HUDEP-2 (cell line): ENCODE results near the gene MOB3A.
"Not testable (repeated sequence)": the region's sequence is repeated elsewhere in the genome, so short reads cannot be mapped to it uniquely, and the experiment has no call there.

ENCODE experiments used
- DNase-seq, 76 experiments: peaks; one replicate each; lab custom pipeline; 2025; ENCODE audit not compliant: unreplicated experiment in 76 of 76; lab: John Stamatoyannopoulos, UW

MOB3A gene

DNA sequence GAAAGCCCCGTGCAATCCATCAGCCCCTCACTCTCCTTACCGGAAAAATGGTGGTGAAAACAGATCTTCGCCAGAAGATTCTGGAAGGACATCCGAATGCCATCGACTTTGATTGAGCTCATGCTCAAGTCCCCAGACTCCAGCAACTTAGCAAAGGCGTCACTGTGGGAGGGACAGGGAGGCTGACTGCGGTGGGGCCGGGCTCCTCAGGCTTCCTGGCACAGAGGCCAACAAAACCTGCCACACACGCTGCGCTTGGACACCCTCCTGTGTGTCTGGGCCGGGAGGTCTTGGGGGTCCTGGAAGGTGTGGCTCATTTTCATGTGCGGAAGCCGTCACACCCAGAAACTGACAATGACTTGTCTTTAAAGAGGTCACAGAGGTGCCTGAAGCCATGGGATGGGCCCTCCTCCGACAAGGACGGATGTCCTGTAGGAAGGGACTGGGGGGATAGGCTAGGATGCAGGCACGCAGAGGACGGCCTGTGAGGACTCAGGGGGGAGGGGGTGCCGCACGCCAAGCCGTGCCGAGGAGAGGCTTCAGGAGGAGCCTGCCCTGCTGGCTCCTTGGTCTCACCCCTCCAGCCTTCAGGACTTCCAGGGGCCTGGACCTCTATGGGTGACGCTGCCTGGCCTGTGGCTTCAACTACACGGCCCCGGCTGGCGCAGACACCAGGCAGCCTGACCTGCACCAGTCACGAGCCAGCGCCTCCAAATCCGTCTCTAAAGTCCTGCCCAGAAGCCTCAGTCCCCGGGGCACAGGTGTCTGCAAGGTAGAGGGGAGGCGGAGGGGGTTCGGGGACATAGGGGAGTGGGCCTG lies 13.1 kb upstream of the MOB3A start:
- DNase-seq = no peak

- DNase-seq = no peak
Measured at GRCh38 chr19:2108251-2109016, 12.3 kb upstream of the MOB3A start.

DNA sequence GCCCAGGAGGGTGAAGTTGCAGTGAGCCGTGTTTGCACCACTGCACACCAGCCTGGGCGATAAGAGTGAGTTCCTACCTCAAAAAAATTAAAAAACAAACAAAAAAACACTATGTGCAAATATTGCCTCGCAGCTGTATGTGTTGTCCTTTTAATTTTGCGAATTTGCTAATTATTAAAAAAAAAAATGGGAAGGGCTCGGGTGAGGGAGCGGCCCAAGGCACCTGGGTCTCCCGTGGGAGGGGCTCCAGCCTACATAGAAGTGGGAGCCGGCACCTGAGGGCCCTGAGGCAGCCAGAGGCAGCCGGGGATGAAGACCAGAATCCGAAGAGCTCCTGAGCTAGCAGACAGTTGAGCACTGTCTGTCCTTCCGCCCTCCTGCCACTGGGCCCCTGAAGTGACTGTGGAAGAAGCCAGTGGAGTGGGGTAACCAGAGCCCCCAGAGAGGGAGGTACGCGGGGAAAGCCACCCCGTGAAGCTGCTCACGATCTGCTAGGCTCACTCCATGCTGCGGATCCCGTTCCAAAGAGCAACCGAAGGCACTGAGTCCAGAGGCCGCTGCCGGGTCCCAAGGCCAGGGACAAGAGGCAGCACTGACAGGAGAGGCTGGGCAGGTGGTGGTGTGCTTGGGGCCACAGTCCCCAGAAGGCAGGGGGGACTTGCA lies 7.0 kb upstream of the MOB3A start:
- no peak for DNase-seq

DNA sequence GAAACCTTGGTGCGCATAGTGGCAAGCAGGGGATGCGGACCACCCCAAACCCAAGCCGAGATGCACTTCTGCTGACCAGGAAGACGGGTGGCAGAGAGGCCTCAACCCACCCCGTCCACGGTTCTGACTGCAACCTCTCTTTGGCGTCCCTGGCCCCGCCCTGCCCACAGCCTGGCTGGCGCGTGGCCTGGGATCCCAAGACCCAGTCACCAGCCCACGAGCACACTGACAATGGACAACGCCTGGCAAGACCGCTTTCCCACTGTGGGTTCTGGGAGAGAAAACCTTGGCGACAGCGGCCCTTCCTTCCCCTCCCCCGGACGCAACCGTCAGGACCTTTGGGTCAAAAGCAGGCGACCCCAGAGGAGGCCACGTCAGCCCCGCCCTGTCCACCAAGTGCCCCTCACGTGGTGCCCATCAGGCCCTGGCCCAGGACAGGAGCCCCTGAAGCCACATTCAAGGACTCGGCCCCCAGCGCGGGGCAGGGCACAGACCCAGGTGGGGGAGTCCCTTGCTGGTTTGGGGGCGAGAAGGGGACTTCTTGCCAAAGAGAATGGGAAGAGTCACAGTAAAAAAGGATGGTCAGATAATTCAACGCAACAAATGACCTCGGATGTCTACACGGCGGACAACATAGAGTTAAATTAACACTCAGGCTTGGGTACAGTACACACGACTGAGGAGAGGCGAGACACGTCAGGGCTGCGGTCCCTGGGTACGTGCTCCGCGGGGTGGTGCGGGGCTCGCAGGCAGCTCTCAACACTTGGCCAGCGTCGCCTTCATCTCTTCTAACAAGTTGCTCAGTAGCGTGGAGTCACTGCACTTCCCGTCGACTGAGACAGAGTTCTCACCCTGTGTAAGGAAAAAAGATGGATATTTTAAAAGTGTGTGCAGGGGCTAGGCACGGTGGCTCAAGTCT lies 5.5 kb upstream of the MOB3A start:
- no peak for DNase-seq

DNA sequence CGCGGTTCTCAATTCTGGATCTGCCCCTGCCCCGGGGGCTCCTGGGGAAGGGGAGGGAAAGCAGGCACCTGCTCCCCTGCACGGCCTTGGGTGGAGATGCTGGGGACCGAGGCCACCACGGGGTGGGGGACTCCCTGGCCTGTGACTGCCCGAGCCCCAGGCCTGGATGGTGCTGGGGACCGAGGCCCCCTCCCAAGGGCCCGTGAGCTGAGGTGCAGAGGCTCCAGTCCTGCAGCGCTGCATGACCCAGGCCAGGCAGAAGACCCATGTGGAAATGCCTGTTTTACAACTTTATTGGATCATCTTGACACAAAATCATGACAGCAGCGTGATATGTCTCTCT lies 4.6 kb upstream of the MOB3A start:
- no peak for DNase-seq

GRCh38 chr19:2099937-2100718 lies 4.0 kb upstream of the MOB3A start:
- no peak for DNase-seq

- no peak for DNase-seq
Measured at GRCh38 chr19:2099054-2099501, 3.0 kb upstream of the MOB3A start.

- DNase-seq = no peak
Measured at GRCh38 chr19:2097886-2098327, 1.8 kb upstream of the MOB3A start.

- no peak for DNase-seq
Measured at GRCh38 chr19:2097203-2097885, 1.2 kb upstream of the MOB3A start.

- DNase-seq = peak; percentile 74 to 100 (median 99)
Measured at GRCh38 chr19:2096480-2097202, 515 bp upstream of the MOB3A start, which contains the start of gene IZUMO4. Gene IZUMO4 (plus strand): TSS chr19:2096915. CDS start chr19:2096946, 31 bp downstream.

DNA sequence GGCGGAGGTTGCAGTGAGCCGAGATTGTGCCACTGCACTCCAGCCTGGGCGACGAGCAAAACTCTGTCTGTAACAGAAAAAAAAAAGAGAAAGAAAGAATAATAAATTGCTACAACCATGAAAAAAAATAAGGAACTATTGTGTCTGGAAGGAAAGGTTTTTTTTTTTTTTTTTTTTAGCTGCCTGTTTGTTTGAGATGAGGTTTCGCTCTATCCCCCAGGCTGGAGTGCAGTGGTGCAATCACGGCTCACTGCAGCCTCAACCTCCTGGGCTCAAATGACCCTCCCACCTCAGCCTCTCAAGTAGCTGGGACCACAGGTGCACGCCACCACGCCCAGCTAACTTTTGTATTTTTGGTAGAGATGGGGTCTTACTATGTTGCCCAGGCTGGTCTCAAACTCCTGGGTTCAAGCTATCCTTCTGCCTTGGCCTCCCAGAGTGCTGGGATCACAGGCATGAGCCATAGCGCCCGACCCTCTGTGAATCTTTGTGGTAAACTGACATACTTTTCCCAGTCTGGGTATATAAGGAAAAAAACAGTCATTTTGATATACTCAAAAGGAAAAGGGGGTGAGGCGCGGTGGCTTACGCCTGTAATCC lies 4.1 kb downstream of the MOB3A start:
- not testable (repeated sequence) for DNase-seq

DNA sequence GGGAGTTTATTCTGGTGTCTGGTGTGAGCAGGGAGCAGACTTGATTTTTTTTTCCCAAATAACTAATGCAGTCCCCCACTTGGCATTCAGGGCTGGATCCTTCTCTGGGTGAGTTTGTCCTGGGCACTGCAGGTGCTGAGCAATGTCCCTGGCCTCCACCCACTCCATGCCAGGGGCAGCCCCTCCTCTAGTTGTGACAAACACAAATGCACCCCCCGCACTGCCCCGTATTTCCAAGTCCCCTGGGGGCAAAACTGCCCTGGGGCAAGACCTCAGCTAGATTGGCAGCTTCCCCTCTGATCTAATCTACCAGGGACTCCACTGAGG lies 6.4 kb downstream of the MOB3A start:
- no peak for DNase-seq

DNA sequence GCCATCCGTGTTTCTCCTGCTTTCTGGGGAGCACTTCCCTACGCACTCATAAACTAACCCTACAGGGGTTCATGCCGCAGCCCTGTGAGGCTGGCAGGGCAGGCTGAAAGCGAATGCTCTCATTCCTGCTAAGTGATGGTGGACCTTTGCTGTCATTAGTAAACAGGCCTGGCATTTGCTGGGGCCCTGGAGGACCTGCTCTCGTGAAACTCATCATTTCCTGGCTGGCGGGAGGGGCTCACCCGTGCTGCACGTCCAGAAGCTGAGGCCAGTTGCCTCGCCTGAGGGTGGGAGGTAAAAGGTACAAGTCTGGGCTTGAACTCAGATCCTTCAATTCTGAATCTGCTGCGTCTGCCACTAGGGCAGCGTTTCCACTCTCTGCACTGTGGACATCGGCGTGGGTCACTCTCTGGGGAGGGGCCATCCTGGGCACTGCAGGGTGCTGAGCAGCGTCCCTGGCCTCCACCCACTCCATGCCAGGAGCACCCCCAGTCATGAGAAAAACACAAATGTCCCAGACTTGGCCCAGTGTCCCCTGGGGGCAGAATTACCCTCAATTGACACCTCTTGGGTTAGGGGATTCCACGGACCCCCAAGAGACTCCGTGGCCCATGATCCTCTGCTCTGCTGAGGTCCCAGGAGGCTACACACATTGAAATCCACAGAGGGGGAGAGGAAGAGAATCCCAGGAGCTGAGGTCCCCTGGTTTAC lies 7.0 kb downstream of the MOB3A start:
- no peak for DNase-seq

- no peak for DNase-seq
Measured at GRCh38 chr19:2087621-2088100, 8.5 kb downstream of the MOB3A start.

DNA sequence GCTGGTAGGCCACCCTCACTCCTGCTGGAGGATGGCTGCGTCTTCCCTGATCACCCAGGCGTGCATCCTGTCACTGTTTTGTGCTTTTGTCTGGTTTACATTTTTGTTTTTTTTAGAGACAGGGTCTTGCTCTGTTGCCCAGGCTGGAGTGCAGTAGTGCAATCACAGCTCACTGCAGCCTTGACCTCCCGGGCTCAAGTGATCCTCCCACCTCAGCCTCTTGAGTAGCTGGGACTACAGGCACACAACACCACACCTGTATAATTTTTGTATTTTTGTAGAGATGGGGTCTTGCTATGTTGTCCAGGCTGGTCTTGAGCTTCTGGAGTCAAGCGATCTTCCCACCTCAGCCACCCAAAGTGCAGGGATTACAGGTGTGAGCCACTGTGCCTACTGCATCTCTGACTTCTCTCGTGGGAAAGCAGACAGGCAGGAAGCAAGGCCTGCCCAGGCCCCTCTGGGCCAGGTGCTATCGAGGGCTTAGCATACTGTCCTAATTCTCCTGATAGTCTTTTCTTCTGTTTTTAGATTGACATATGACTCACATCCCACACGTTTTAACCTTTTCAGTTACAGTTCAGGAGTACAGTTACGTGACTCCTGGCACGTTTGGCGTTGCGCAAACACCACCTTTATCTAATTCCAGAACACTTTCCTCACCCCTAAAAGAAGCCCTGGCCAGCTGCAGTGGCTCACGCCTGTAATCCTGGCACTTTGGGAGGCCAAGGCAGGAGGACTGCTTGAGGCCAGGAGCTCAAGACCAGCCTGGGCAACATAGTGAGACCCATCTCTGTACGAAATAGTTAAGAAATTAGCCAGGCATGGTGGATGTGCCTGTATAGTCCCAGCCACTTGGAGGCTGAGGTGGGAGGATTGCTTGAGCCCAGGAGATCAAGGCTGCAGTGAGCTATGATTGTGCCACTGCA lies 9.2 kb downstream of the MOB3A start:
- not testable (repeated sequence) for DNase-seq
